CD14-positive monocyte (primary cell): ENCODE data around the gene FOXP4. TPM values are rescaled to one million over a fixed set of nuclear protein-coding genes. Genes with fewer than 3 reads are reported as not detected.

Source experiments
- DNase-seq, 3 donors: peaks; one replicate each; pipeline ENCODE4 v3.0.0-alpha.2; 2011 to 2022
- H2AFZ ChIP-seq: 2 replicates; pipeline ENCODE4 v1.6.0; 2012; ENCODE audit warnings: mild to moderate bottlenecking, low read depth, low read length, inconsistent platforms; ENCODE audit not compliant: insufficient read depth, poor library complexity, severe bottlenecking
- H3K27ac ChIP-seq, 2 donors: 1 replicate in 1 of 2; 2 replicates in 1 of 2; pipeline ENCODE4 v1.5.1; 2012 to 2013; ENCODE audit warnings: low read length in 2 of 2, control low read depth in 1 of 2, inconsistent platforms in 1 of 2, low read depth in 1 of 2, mild to moderate bottlenecking in 1 of 2
- H3K27me3 ChIP-seq, 2 donors: one replicate each; pipeline versions ENCODE4 v1.6.0 to v1.6.1; 2011 to 2013; ENCODE audit warnings: low read length in 2 of 2; ENCODE audit not compliant: control insufficient read depth in 2 of 2, insufficient read depth in 2 of 2
- H3K36me3 ChIP-seq, 2 donors: replicated peaks in 1 of 2; 1 replicate in 1 of 2; 2 replicates in 1 of 2; pipeline versions ENCODE4 v1.5.1 to v1.6.1; 2012 to 2013; ENCODE audit warnings: low read length in 2 of 2, control low read depth in 1 of 2, inconsistent platforms in 1 of 2, mild to moderate bottlenecking in 1 of 2; ENCODE audit not compliant: insufficient read depth in 2 of 2, control insufficient read depth in 1 of 2
- H3K4me1 ChIP-seq, 2 donors: 1 replicate in 1 of 2; 2 replicates in 1 of 2; pipeline versions ENCODE4 v1.5.1 to v1.6.1; 2012 to 2013; ENCODE audit warnings: low read length in 2 of 2, control low read depth in 1 of 2, inconsistent platforms in 1 of 2, mild to moderate bottlenecking in 1 of 2, moderate library complexity in 1 of 2; ENCODE audit not compliant: insufficient read depth in 2 of 2, control insufficient read depth in 1 of 2
- H3K4me2 ChIP-seq: replicated peaks from 2 replicates; pipeline ENCODE3; 2012; ENCODE audit warnings: low read length, moderate library complexity, mild to moderate bottlenecking; ENCODE audit not compliant: poor library complexity, severe bottlenecking; ENCODE audit errors: extremely low read depth
- H3K4me3 ChIP-seq, 3 experiments: fragments of 200-600 bp in 1 of 3; sonication (generic) in 1 of 3; replicated peaks in 1 of 3; 1 replicate in 2 of 3; 2 replicates in 1 of 3; pipeline ENCODE4 v1.5.1; 2011 to 2013; ENCODE audit warnings: low read length in 3 of 3, mild to moderate bottlenecking in 3 of 3, control low read depth in 2 of 3, low read depth in 2 of 3, inconsistent platforms in 1 of 3, moderate library complexity in 1 of 3
- H3K79me2 ChIP-seq: 2 replicates; pipeline ENCODE4 v1.6.0; 2012; ENCODE audit warnings: mild to moderate bottlenecking, control low read depth, inconsistent platforms, low read length, moderate library complexity; ENCODE audit not compliant: insufficient read depth
- H3K9ac ChIP-seq: 2 replicates; pipeline ENCODE4 v1.6.0; 2017; ENCODE audit warnings: low read length, mild to moderate bottlenecking; ENCODE audit not compliant: insufficient read depth, poor library complexity, severe bottlenecking
- H3K9me3 ChIP-seq, 2 donors: replicated peaks in 1 of 2; 1 replicate in 1 of 2; 2 replicates in 1 of 2; pipeline versions ENCODE4 v1.5.1 to v1.6.1; 2012 to 2013; ENCODE audit warnings: low read length in 2 of 2, control low read depth in 1 of 2; ENCODE audit not compliant: control insufficient read depth in 1 of 2, insufficient read depth in 1 of 2
- H4K20me1 ChIP-seq: 2 replicates; pipeline ENCODE4 v1.6.0; 2012; ENCODE audit warnings: mild to moderate bottlenecking, low read length, control low read depth, moderate library complexity; ENCODE audit not compliant: insufficient read depth
- H3K27ac Mint-ChIP-seq, 7 donors: one replicate each; pipeline ENCODE4 v1.8.0; 2020; ENCODE audit warnings: mild to moderate bottlenecking in 7 of 7, mixed read lengths in 7 of 7, moderate library complexity in 6 of 7, inconsistent platforms in 2 of 7
- H3K27me3 Mint-ChIP-seq, 3 donors: one replicate each; pipeline ENCODE4 v1.8.0; 2021 to 2022; ENCODE audit warnings: low read depth in 3 of 3, mild to moderate bottlenecking in 3 of 3, mixed read lengths in 3 of 3, moderate library complexity in 3 of 3, inconsistent platforms in 1 of 3
- H3K36me3 Mint-ChIP-seq, 2 donors: one replicate each; pipeline ENCODE4 v1.8.0; 2020; ENCODE audit warnings: mixed read lengths in 2 of 2, inconsistent platforms in 1 of 2, mild to moderate bottlenecking in 1 of 2
- H3K4me1 Mint-ChIP-seq: one replicate; pipeline ENCODE4 v1.8.0; 2020; ENCODE audit warnings: mild to moderate bottlenecking, mixed read lengths
- H3K4me3 Mint-ChIP-seq, 2 donors: one replicate each; pipeline ENCODE4 v1.8.0; 2020; ENCODE audit warnings: mild to moderate bottlenecking in 2 of 2, mixed read lengths in 2 of 2, moderate library complexity in 1 of 2
- H3K9me3 Mint-ChIP-seq, 7 donors: one replicate each; pipeline ENCODE4 v1.8.0; 2020 to 2022; ENCODE audit warnings: mixed read lengths in 7 of 7, mild to moderate bottlenecking in 6 of 7, moderate library complexity in 6 of 7, inconsistent platforms in 2 of 7
- CTCF ChIP-seq: fragments of 200-600 bp; IDR thresholded peaks from one replicate; pipeline ENCODE4 v1.8.0; 2022; ENCODE audit warnings: antibody characterized with exemption, mild to moderate bottlenecking
- WGBS: methylation state at CpG from one replicate; pipeline ENCODE4 v1.1.5; 2013; ENCODE audit warnings: missing lambda C conversion rate; ENCODE audit not compliant: insufficient coverage; 5-methylcytosine and 5-hydroxymethylcytosine counted together
- intact Hi-C, 2 donors: fragments of 100-400 bp; cut with micrococcal nuclease; formaldehyde crosslinking; loops; one replicate each; pipeline versions ENCODE4 v1.15.0 to v1.15.1; 2023
- polyA plus RNA-seq, 3 donors: library from polyadenylated mRNA; depleted of rRNA in 1 of 3; unstranded in 2 of 3; stranded (reverse) in 1 of 3; fragments of 300-500 nt in 2 of 3; fragments of >200 nt in 1 of 3; fragmentation: Illumina TruSeq in 2 of 3; gene quantifications; 1 replicate in 2 of 3; 2 replicates in 1 of 3; pipeline ENCODE4 v1.2.3, GENCODE V29; 2012 to 2021

Gene FOXP4
- polyA plus RNA-seq, 3 donors, result 0.62 to 7.6 (median 0.65) TPM

GRCh38 chr6:41641352-41641925 is 95.3 kb downstream of the FOXP4 start:
- no peak overlapping the region for H3K27ac ChIP-seq
- no peak for TF ChIP-seq CTCF
- Mint-ChIP-seq H3K9me3 (peaks cover 0 to 17% (median 4%) of the 10 kb centered on the region in 7 donors), H3K36me3 (peaks cover 0 to 4% of the 10 kb centered on the region in 2 donors), H3K4me1 (peaks cover 16% of the 10 kb centered on the region), H3K27ac (peak overlapping the region in 1 of 7 donors; percentile 38), H3K27me3 (peaks cover 40 to 63% (median 48%) of the 10 kb centered on the region in 3 donors), H3K4me3 (no peak overlapping the region)
- no peaks in the 10 kb centered on the region for H3K36me3 ChIP-seq
- H3K4me2 ChIP-seq, result no peak overlapping the region
- H3K79me2 ChIP-seq, result no peaks in the 10 kb centered on the region
- no peak overlapping the region for H2AFZ ChIP-seq
- peaks cover 5 to 17% of the 10 kb centered on the region in 2 donors for H3K4me1 ChIP-seq
- 77% methylated on average over 6 of the region's 9 CpGs for WGBS
- H3K9ac ChIP-seq, result no peak overlapping the region
- no peaks in the 10 kb centered on the region for H4K20me1 ChIP-seq
- peaks cover 10 to 39% of the 10 kb centered on the region in 2 donors for H3K27me3 ChIP-seq
- peaks cover 0 to 8% of the 10 kb centered on the region in 2 donors for H3K9me3 ChIP-seq
- intact Hi-C loops, result no loop called here
- no peak for DNase-seq
- no peak overlapping the region for H3K4me3 ChIP-seq

- no peak for DNase-seq
- H3K36me3 Mint-ChIP-seq, result peaks cover 0 to 4% of the 10 kb centered on the region in 2 donors
Measured at GRCh38 chr6:41642090-41642959, 96.1 kb downstream of the FOXP4 start.

More at GRCh38 chr6:41642090-41642959, 96.1 kb downstream of the FOXP4 start:
- H3K4me3 ChIP-seq, result no peak overlapping the region
- H3K9ac ChIP-seq, result no peak overlapping the region
- peaks cover 5 to 17% of the 10 kb centered on the region in 2 donors for H3K4me1 ChIP-seq
- peaks cover 0 to 8% of the 10 kb centered on the region in 2 donors for H3K9me3 ChIP-seq
- Mint-ChIP-seq H3K9me3 (peaks cover 0 to 13% (median 4%) of the 10 kb centered on the region in 7 donors), H3K27me3 (peaks cover 36 to 54% (median 42%) of the 10 kb centered on the region in 3 donors), H3K4me1 (peaks cover 16% of the 10 kb centered on the region), H3K27ac (peak overlapping the region in 1 of 7 donors; percentile 61), H3K4me3 (no peak overlapping the region)
- H3K4me2 ChIP-seq, result no peak overlapping the region
- H3K36me3 ChIP-seq, result no peaks in the 10 kb centered on the region
- no peak overlapping the region for H2AFZ ChIP-seq
- no peaks in the 10 kb centered on the region for H3K79me2 ChIP-seq
- H3K27me3 ChIP-seq, result peaks cover 8 to 30% of the 10 kb centered on the region in 2 donors
- no peak for TF ChIP-seq CTCF
- intact Hi-C loops, result no loop called here
- H3K27ac ChIP-seq, result no peak overlapping the region
- 79% methylated on average over 6 of the region's 11 CpGs for WGBS
- no peaks in the 10 kb centered on the region for H4K20me1 ChIP-seq
